ENCODE data around the gene IPP. TPM values are rescaled to one million over a fixed set of nuclear protein-coding genes. Genes with fewer than 3 reads are reported as not detected.

The IPP gene
- polyA plus RNA-seq = 0.53 and 2.5 TPM in 2 replicates

GRCh38 chr1:45750298-45751038 lies at the start of gene IPP:
Gene IPP (minus strand): TSS chr1:45750653. CDS start chr1:45746411, 4,242 bp downstream.

GRCh38 chr1:45687754-45688740 lies 62.4 kb downstream of the IPP start, which contains the start of gene TMEM69:
Gene TMEM69 (plus strand): TSS chr1:45688181. CDS start chr1:45691069, 2,888 bp downstream.

DNA sequence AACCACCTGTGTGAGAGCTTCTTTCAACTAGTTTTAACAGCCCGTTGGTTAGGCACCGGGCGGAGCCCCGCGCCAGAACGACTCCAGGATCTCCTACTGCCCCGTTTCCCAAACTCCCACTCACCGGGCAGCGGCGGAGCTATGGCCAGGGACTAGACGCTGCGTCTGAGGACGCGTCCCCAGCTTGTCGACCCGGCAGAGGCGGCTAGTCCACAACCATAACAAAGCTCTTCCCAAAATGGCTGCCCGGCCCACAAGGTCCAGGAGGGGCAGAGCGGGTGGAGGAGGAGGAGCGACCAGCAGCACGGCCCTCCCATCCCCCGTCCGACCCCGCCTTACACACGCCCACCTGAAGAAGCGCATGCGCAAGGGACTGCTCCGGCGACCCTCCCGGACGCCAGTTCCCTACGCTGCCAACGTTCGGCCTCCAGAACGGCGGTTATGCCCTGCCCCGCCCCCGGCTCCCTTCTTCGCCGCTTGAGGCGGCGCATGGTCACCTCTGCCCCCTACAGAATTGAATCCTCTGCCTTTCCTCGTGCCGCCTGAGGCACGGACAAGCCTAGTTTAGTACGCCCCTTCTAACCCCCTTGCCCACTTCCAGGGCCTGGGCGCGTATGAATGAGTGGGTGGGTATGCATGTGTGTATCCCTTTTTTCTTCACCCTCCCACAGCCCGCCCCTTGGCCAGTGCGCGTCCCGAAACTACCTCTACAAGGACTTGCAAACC lies 64.0 kb downstream of the IPP start, which contains the start of gene GPBP1L1:
GPBP1L1 (minus strand) TSS at position 246 of the 726 bp plus-strand sequence. CDS start 27,446 bp downstream, outside the sequence.

Other genes starting within 250 kb of the IPP start
- 247 and 326 TPM in 2 replicates for gene PRDX1, start 228.8 kb downstream of the IPP start, polyA plus RNA-seq
- gene AKR1A1, start 199.8 kb downstream of the IPP start, polyA plus RNA-seq = 41.7 TPM in 2 replicates
- gene NASP, start 166.6 kb downstream of the IPP start, polyA plus RNA-seq = 17.1 and 34.7 TPM in 2 replicates
- gene CCDC17, start 126.6 kb downstream of the IPP start, polyA plus RNA-seq = not detected in 2 replicates
- 13.8 and 27.9 TPM in 2 replicates for gene GPBP1L1, start 64.1 kb downstream of the IPP start, polyA plus RNA-seq
- gene TMEM69, start 62.5 kb downstream of the IPP start, polyA plus RNA-seq = 25.8 and 63.7 TPM in 2 replicates
- 0.50 and 0.99 TPM in 2 replicates for gene MAST2, start 53.0 kb upstream of the IPP start, polyA plus RNA-seq

Measured in Purkinje cell (primary cell).